DMS53 treated with DMSO at 0.1 percent for 48 hours (cell line): ENCODE data around the gene SLC6A6.

Experiments used
- DNase-seq: peaks from one replicate; lab custom pipeline; 2025; ENCODE audit not compliant: unreplicated experiment; lab: John Stamatoyannopoulos, UW

The SLC6A6 gene

GRCh38 chr3:14371573-14372474, 30.6 kb upstream of the SLC6A6 start:
- DNase-seq: peak; percentile 63

- no peak for DNase-seq
Measured at GRCh38 chr3:14372587-14372986, 29.8 kb upstream of the SLC6A6 start.

- no peak for DNase-seq
Measured at GRCh38 chr3:14373753-14374376, 28.5 kb upstream of the SLC6A6 start.

- no peak for DNase-seq
Measured at GRCh38 chr3:14374444-14374883, 27.9 kb upstream of the SLC6A6 start.

- DNase-seq: no peak
Measured at GRCh38 chr3:14375192-14375591, 27.2 kb upstream of the SLC6A6 start.

- DNase-seq: no peak
Measured at GRCh38 chr3:14376348-14377043, 25.9 kb upstream of the SLC6A6 start.

- no peak for DNase-seq
Measured at GRCh38 chr3:14377044-14377837, 25.2 kb upstream of the SLC6A6 start.

DNA sequence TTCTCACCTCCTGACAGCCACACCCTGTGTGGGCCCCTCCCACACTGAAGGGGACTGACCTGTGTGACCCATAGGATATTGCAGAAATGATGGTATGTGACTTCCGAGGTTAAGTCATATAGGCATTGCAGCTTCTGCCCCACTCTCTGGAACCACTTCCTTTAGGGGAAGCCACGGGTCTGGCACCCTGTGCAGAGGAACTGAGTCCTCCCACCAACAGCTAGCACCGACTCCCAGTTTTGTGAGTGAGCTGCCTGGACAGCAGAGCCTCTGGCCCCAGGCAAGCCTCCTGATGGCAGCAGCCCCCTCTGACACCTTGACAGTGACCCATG, 24.6 kb upstream of the SLC6A6 start:
- no peak for DNase-seq

DNA sequence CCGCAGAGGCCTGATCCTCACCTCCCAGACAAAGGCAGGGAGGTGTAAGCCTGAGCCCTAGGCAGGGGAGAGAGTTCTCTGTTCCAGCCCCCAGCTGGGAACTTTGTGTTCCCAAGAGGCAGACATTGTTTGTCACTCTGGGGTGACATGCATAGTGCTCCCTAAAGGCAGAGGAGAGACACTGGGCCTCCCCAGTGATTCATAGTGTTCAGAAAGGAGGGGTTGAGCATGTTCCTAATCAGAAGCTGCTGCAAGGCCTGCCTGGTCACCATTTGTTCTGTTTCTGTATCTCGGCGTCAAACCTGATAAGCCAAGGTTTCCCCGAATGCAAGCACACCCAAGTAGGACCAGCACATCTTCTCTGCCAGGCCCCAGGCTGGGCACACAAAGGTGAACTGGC, 24.0 kb upstream of the SLC6A6 start:
- DNase-seq: no peak

DNA sequence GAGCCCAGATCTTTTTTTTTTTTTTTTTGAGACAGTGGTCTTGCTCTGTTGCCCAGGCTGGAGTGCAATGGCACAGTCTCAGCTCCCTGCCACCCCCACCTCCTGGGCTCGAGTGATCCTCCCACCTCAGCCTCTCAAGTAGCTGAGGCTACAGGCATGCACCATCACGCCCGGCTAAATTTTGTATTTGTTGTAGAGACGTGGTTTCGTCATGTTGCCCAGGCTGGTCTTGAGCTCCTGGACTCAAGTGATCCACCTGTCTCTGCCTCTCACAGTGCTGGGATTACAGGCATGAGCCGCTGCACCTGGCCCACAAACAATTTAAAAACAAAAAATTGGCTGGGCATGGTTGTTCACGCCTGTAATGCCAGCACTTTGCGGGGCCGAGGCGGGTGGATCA, 22.6 kb upstream of the SLC6A6 start:
- no peak for DNase-seq

DNA sequence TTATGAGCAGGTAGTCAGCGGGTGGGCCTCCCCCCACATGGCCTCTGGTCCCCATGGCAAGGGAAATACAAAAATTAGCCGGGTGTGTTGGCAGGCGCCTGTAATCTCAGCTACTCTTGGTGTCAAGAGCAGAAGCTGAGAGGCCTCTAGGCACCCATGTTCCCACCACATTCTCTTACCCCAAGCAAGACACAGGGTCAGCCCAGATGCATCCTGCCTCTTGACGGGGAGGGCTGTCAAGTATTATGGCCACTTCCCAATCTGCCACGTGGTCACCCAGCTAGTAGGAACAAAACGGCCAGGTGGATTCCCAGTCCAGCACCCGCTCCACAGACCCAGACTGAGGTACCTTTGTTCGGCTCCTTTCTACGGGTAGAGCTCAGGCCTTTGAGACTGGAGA, 16.2 kb upstream of the SLC6A6 start:
- DNase-seq: no peak

DNA sequence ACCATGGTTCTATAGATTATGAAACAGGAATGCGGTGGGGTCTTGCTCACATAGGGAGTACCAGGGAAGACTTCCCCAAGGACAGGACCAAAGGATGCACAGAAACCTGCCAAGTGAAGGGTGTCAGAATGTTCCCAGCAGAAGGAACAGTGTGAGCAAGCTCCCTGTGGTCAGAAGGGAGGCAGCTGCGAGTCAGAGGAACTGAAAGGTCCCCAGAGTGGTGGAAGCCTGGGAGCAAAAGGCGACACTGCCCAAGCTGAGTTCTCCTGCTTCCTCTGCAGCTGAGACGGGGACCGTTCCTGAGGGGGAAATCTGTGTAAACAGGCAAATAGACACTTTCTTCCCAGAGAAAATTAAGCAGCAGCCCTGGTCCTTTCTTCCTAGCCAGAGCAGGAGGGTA, 14.2 kb upstream of the SLC6A6 start:
- no peak for DNase-seq

- no peak for DNase-seq
Measured at GRCh38 chr3:14389166-14389606, 13.2 kb upstream of the SLC6A6 start.

GRCh38 chr3:14389716-14390115, 12.7 kb upstream of the SLC6A6 start:
- DNase-seq: no peak

GRCh38 chr3:14391033-14391432, 11.4 kb upstream of the SLC6A6 start:
- peak; percentile 8 for DNase-seq

- no peak for DNase-seq
Measured at GRCh38 chr3:14392231-14392630, 10.2 kb upstream of the SLC6A6 start.

DNA sequence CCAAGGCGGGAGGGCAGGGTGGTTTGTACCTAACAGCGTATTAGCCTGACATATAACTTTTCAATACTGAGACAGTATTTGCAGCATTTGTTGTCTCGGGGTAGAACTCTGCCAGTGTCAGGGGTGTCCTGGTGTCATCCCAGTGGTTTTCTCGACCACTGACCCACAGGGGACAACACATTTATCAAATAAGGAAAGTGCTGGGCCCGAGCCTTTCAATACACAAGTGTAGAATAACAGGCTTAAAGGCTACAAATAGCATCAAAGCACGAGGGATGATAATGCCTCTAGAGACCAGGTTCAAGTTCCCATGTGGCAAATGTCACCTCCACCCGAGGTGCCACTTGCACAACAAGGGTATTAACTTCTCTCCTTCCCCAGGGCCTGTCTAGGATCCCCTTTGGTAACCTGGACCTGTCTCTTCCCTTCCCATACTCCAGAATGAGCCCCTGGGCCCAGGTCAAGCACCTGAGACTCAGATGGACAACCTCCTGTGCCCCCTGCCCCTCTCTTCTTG, 9.5 kb upstream of the SLC6A6 start:
- DNase-seq: no peak

DNA sequence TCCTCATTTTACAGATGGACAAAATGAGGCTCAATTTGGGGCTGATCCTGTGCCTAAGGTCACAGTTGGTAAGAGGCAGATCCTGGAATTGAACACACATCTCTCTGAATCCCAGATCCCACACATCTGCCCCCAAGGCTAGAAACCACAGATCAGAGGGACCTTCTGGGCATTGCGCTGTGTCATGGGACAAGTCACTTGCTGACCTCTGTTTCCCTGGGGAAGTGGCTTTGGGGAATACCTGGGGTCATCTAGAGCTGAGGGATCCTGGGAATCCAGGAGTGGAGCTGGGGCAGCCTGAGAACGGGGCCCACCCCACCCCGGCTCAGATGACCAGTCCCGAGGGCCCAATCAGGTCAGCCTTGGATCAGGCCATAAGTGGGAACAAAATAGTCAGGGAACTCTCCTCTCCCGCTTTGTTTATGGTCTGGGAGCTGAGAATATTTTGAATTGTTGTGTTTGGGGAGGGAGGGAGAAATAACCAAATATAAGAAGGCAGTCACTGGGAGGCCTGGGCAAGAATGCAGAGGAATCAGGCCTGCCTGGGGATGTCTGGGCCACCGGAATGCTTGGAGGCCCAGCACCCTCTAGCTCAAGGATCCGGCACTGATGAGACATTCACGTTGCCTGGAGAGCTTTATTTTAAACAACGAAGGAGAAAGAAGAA, 8.8 kb upstream of the SLC6A6 start:
- DNase-seq: no peak

DNA sequence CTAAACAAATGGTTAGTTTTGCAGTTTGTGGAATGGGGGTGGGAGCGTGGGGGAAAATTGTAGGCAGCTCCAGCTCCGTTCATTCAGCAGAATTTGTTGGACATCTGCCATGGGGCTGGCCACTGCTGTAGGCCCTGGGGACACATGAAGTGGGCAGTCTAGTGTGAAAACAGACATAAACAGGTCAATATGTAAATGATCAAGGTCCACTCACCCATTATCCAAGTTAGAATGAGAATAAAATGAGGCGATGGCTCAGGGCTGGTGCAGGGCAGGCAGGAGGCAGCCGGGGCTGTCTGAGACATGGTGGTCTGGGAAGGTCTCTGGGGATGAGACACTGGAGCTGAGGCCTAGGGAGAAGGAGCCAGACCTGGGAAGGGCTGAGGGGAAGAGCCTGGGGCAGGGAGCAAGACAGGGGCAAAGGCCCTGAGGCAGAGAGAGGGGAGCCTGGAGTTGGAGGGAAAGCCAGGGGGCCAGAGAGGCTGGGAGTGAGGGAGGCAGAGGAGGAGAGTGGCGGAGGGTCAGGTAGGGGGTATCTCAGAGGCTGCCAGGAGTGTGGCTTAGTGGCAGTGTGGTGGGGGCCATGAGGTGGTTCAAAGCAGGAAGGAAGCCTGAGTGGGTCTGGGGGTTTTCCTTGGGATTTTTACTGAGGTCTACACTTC, 6.2 kb upstream of the SLC6A6 start:
- no peak for DNase-seq

DNA sequence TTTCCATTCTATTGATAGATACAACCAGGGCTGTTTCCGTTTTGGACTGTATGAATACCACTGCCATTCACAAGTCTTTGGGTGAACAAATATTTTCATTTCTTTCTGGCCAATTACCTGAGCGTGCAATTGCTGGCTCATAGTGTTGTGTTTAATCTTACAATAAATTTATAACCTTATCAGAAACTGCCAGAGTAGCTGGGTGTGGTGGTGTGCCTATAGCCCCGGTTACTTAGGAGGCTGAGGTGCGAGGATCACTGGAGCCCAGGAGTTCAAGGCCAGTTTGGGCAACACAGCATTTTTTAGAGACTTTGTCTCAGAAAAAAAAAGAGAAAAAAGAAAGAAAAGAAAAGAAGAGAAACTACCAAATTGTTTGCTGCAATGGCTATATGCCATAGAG, 5.4 kb upstream of the SLC6A6 start:
- no peak for DNase-seq
